GM19463 (cell line): Measurements from ENCODE around the gene ROR2.

ENCODE experiments used
- ATAC-seq: cut with Tn5 transposase; IDR thresholded peaks from one replicate; pipeline ENCODE4 v1.9.1; 2021; ENCODE audit warnings: mild to moderate bottlenecking, moderate library complexity; ENCODE audit not compliant: unreplicated experiment

The ROR2 gene

GRCh38 chr9:91884153-91884552 is 65.9 kb downstream of the ROR2 start:
- no peak for ATAC-seq

- ATAC-seq, result no peak
Measured at GRCh38 chr9:91883503-91883902, 66.5 kb downstream of the ROR2 start.

GRCh38 chr9:91882627-91883026 is 67.4 kb downstream of the ROR2 start:
- ATAC-seq, result no peak

- ATAC-seq, result no peak
Measured at GRCh38 chr9:91880378-91880972, 69.6 kb downstream of the ROR2 start.

GRCh38 chr9:91879231-91879630 is 70.8 kb downstream of the ROR2 start:
- no peak for ATAC-seq

GRCh38 chr9:91873637-91874051 is 76.4 kb downstream of the ROR2 start:
- no peak for ATAC-seq

- ATAC-seq, result no peak
Measured at GRCh38 chr9:91868732-91869391, 81.2 kb downstream of the ROR2 start.

- no peak for ATAC-seq
Measured at GRCh38 chr9:91867740-91868139, 82.3 kb downstream of the ROR2 start.

- ATAC-seq, result no peak
Measured at GRCh38 chr9:91865041-91865440, 85.0 kb downstream of the ROR2 start.

- ATAC-seq, result no peak
Measured at GRCh38 chr9:91864380-91864779, 85.6 kb downstream of the ROR2 start.

- no peak for ATAC-seq
Measured at GRCh38 chr9:91863469-91863868, 86.6 kb downstream of the ROR2 start.

- no peak for ATAC-seq
Measured at GRCh38 chr9:91858213-91859030, 91.6 kb downstream of the ROR2 start.

- ATAC-seq, result no peak
Measured at GRCh38 chr9:91857291-91858212, 92.5 kb downstream of the ROR2 start.

GRCh38 chr9:91856419-91856818 is 93.6 kb downstream of the ROR2 start:
- no peak for ATAC-seq

- no peak for ATAC-seq
Measured at GRCh38 chr9:91855196-91855595, 94.8 kb downstream of the ROR2 start.

GRCh38 chr9:91852801-91853347 is 97.2 kb downstream of the ROR2 start:
- ATAC-seq, result no peak

- ATAC-seq, result no peak
Measured at GRCh38 chr9:91849694-91850093, 100.3 kb downstream of the ROR2 start.

GRCh38 chr9:91848146-91848545 is 101.9 kb downstream of the ROR2 start:
- no peak for ATAC-seq

- no peak for ATAC-seq
Measured at GRCh38 chr9:91847581-91848091, 102.4 kb downstream of the ROR2 start.

GRCh38 chr9:91845879-91846278 is 104.1 kb downstream of the ROR2 start:
- no peak for ATAC-seq
